Panc1 (cell line): Measurements from ENCODE around the gene AKT3.

Source experiments
- CTCF ChIP-seq: fragments of 450-650 bp; IDR thresholded peaks from 2 replicates; pipeline ENCODE4 v1.5.1; 2017; ENCODE audit warnings: mild to moderate bottlenecking
- POLR2AphosphoS5 ChIP-seq: IDR thresholded peaks from 2 replicates; pipeline ENCODE4 v1.6.1; 2012; ENCODE audit warnings: mild to moderate bottlenecking, low read depth, low read length, moderate library complexity

- no peak for TF ChIP-seq CTCF
- no peak for TF ChIP-seq POLR2AphosphoS5
Observed at GRCh38 chr1:243526180-243526579, 323.9 kb downstream of the AKT3 start.
